HEK293 (cell line): ENCODE data around the gene ZNF608.

ENCODE experiments used
- CTCF ChIA-PET: fragments of 350-600 bp; formaldehyde crosslinking; extraction: SDS; loops from one replicate; lab custom pipeline; 2021; ENCODE audit warnings: antibody characterized with exemption; lab: Yijun Ruan, JAX
- POLR2A ChIA-PET: fragments of 300-600 bp; formaldehyde crosslinking; extraction: SDS; loops from one replicate; lab custom pipeline; 2020; ENCODE audit warnings: antibody characterized with exemption, inconsistent platforms; lab: Yijun Ruan, JAX
- H3K27ac ChIP-seq: fragments of 200-500 bp; sonication (Bioruptor generic); 2 replicates; pipeline ENCODE4 v1.5.1; 2014; ENCODE audit warnings: low read depth, low read length, control low read depth, inconsistent platforms; ENCODE audit errors: extremely low read depth
- H3K36me3 ChIP-seq, 2 experiments: fragments of 200-500 bp in 1 of 2; sonication (Bioruptor generic) in 1 of 2; 1 replicate in 1 of 2; 2 replicates in 1 of 2; pipeline ENCODE4 v1.5.1; 2014 to 2017; ENCODE audit warnings: inconsistent platforms in 2 of 2, low read length in 2 of 2; ENCODE audit not compliant: control insufficient read depth in 2 of 2, insufficient read depth in 1 of 2
- H3K4me1 ChIP-seq: fragments of 200-500 bp; sonication (Bioruptor generic); 2 replicates; pipeline ENCODE4 v1.5.1; 2014; ENCODE audit warnings: mild to moderate bottlenecking, low read length, inconsistent platforms; ENCODE audit not compliant: control insufficient read depth, insufficient read depth
- H3K4me3 ChIP-seq: 2 replicates; pipeline ENCODE4 v1.5.1; 2011; ENCODE audit warnings: low read depth, mild to moderate bottlenecking, control low read depth, low read length, moderate library complexity
- H3K9me3 ChIP-seq: fragments of 200-500 bp; sonication (Bioruptor generic); 2 replicates; pipeline ENCODE4 v1.5.1; 2014; ENCODE audit warnings: low read depth, low read length, inconsistent platforms; ENCODE audit not compliant: control insufficient read depth, insufficient read depth
- BCL6B ChIP-seq: fragments of 450-650 bp; formaldehyde crosslinking; IDR thresholded peaks from 2 replicates; pipeline ENCODE4 v1.5.1; 2017; ENCODE audit warnings: missing biosample characterization, missing genetic modification characterization
- KLF17 ChIP-seq: fragments of 450-650 bp; formaldehyde crosslinking; IDR thresholded peaks from 2 replicates; pipeline ENCODE4 v1.5.1; 2016; ENCODE audit warnings: missing biosample characterization, missing genetic modification characterization
- MEIS1 ChIP-seq: sonication (generic); formaldehyde crosslinking; IDR thresholded peaks from 2 replicates; pipeline ENCODE4 v1.8.1; 2022; ENCODE audit warnings: missing genetic modification reagents, mild to moderate bottlenecking, borderline replicate concordance
- MZF1 ChIP-seq: fragments of 450-650 bp; formaldehyde crosslinking; IDR thresholded peaks from 2 replicates; pipeline ENCODE4 v1.5.1; 2017; ENCODE audit warnings: missing biosample characterization, missing genetic modification characterization, borderline replicate concordance
- PRDM2 ChIP-seq: fragments of 450-650 bp; formaldehyde crosslinking; IDR thresholded peaks from 2 replicates; pipeline ENCODE4 v1.5.1; 2016; ENCODE audit warnings: missing biosample characterization, missing genetic modification characterization, borderline replicate concordance
- PRDM4 ChIP-seq: fragments of 450-650 bp; formaldehyde crosslinking; IDR thresholded peaks from 2 replicates; pipeline ENCODE4 v1.5.1; 2017; ENCODE audit warnings: missing biosample characterization, missing genetic modification characterization
- REPIN1 ChIP-seq: fragments of 450-650 bp; formaldehyde crosslinking; IDR thresholded peaks from 2 replicates; pipeline ENCODE4 v1.5.1; 2017; ENCODE audit warnings: missing biosample characterization, missing genetic modification characterization, low read depth
- ZNF10 ChIP-seq: fragments of 450-650 bp; formaldehyde crosslinking; IDR thresholded peaks from 2 replicates; pipeline ENCODE4 v1.5.1; 2017; ENCODE audit warnings: missing biosample characterization, missing genetic modification characterization
- ZNF112 ChIP-seq: fragments of 450-650 bp; formaldehyde crosslinking; IDR thresholded peaks from 2 replicates; pipeline ENCODE4 v1.5.0; 2017; ENCODE audit warnings: missing biosample characterization, missing genetic modification characterization
- ZNF2 ChIP-seq: fragments of 450-650 bp; formaldehyde crosslinking; IDR thresholded peaks from 2 replicates; pipeline ENCODE4 v1.5.1; 2016; ENCODE audit warnings: missing biosample characterization, missing genetic modification characterization
- ZNF292 ChIP-seq: fragments of 450-650 bp; formaldehyde crosslinking; IDR thresholded peaks from 2 replicates; pipeline ENCODE4 v1.5.1; 2016; ENCODE audit warnings: low read depth, missing biosample characterization, missing genetic modification characterization, borderline replicate concordance
- ZNF302 ChIP-seq: fragments of 450-650 bp; formaldehyde crosslinking; IDR thresholded peaks from 2 replicates; pipeline ENCODE4 v1.5.1; 2016; ENCODE audit warnings: missing biosample characterization, missing genetic modification characterization, low read depth
- ZNF311 ChIP-seq: fragments of 450-650 bp; formaldehyde crosslinking; IDR thresholded peaks from 2 replicates; pipeline ENCODE4 v1.5.1; 2017; ENCODE audit warnings: missing biosample characterization, missing genetic modification characterization, borderline replicate concordance
- ZNF449 ChIP-seq: fragments of 450-650 bp; formaldehyde crosslinking; IDR thresholded peaks from 2 replicates; pipeline ENCODE4 v1.5.1; 2017; ENCODE audit warnings: missing biosample characterization, mild to moderate bottlenecking, missing genetic modification characterization, moderate library complexity
- ZNF530 ChIP-seq: fragments of 450-650 bp; formaldehyde crosslinking; IDR thresholded peaks from 2 replicates; pipeline ENCODE4 v1.5.1; 2016; ENCODE audit warnings: low read depth, missing biosample characterization, missing genetic modification characterization
- ZNF580 ChIP-seq: fragments of 450-650 bp; formaldehyde crosslinking; IDR thresholded peaks from 2 replicates; pipeline ENCODE4 v1.5.1; 2016; ENCODE audit warnings: missing biosample characterization, missing genetic modification characterization
- ZNF600 ChIP-seq: fragments of 450-650 bp; formaldehyde crosslinking; IDR thresholded peaks from 2 replicates; pipeline ENCODE4 v1.5.1; 2016; ENCODE audit warnings: missing biosample characterization, missing genetic modification characterization
- ZNF791 ChIP-seq: fragments of 450-650 bp; formaldehyde crosslinking; IDR thresholded peaks from 2 replicates; pipeline ENCODE4 v1.5.1; 2016; ENCODE audit warnings: missing biosample characterization, missing genetic modification characterization

The ZNF608 gene

GRCh38 chr5:124771761-124772160 lies 25.3 kb upstream of the ZNF608 start (continued):
- no peak for TF ChIP-seq PRDM2 (tag by site-specific recombination)
- TF ChIP-seq BCL6B (tag by site-specific recombination), result no peak
- no peak for TF ChIP-seq REPIN1 (tag by site-specific recombination)
- TF ChIP-seq ZNF112 (tag by site-specific recombination), result no peak
- TF ChIP-seq ZNF2, result no peak
- TF ChIP-seq PRDM4 (tag by site-specific recombination), result no peak
- no peak for TF ChIP-seq ZNF449 (tag by site-specific recombination)
- no peak for TF ChIP-seq ZNF791 (tag by site-specific recombination)

GRCh38 chr5:124764992-124765611 lies 18.7 kb upstream of the ZNF608 start:
- Histone ChIP-seq H3K4me3 (no peak overlapping the region), H3K27ac (no peak overlapping the region)
- CTCF ChIA-PET, result no interaction called here
- no peak for TF ChIP-seq MZF1 (tag by site-specific recombination)
- TF ChIP-seq ZNF302, result 0 out of 2 replicates have a peak, but pooled peaks have one; percentile 45
- TF ChIP-seq, all 188 proteins: peak for 1
- POLR2A ChIA-PET, result no interaction called here
- Histone ChIP-seq H3K36me3 (no peaks in the 10 kb centered on the region), H3K4me1 (no peaks in the 10 kb centered on the region), H3K9me3 (no peaks in the 10 kb centered on the region)

- Histone ChIP-seq H3K36me3 (no peaks in the 10 kb centered on the region), H3K27ac (no peak overlapping the region), H3K4me3 (no peak overlapping the region), H3K4me1 (no peaks in the 10 kb centered on the region), H3K9me3 (no peaks in the 10 kb centered on the region)
- ChIA-PET POLR2A (no interaction called here), CTCF (no interaction called here)
- no peak for TF ChIP-seq ZNF302
- TF ChIP-seq ZNF600 (tag by site-specific recombination), result no peak
- TF ChIP-seq KLF17 (tag by site-specific recombination), result no peak
- TF ChIP-seq MEIS1 (CRISPR knock-in tag), result no peak
- no peak for TF ChIP-seq ZNF580 (tag by site-specific recombination)
- TF ChIP-seq ZNF530 (tag by site-specific recombination), result no peak
- TF ChIP-seq ZNF292 (tag by site-specific recombination), result no peak
- no peak for TF ChIP-seq ZNF10 (tag by site-specific recombination)
- no peak for TF ChIP-seq ZNF311 (tag by site-specific recombination)
- TF ChIP-seq ZNF112 (tag by site-specific recombination), result no peak
Observed at GRCh38 chr5:124764585-124764984, 18.1 kb upstream of the ZNF608 start.
